Glomerular visceral epithelial cell (primary cell): ENCODE data around the gene TM4SF1.

ENCODE experiments used
- DNase-seq: peaks from one replicate; pipeline ENCODE4 v3.0.0-alpha.2; 2016; ENCODE audit errors: extremely low spot score

Gene TM4SF1

GRCh38 chr3:149377408-149378364 lies at the start of gene TM4SF1:
TSS of gene TM4SF1 (minus strand) at chr3:149377649. CDS start at chr3:149377547, 102 bp downstream.
- DNase-seq = peak; percentile 96

- no peak for DNase-seq
Observed at GRCh38 chr3:149426325-149426724, 48.9 kb upstream of the TM4SF1 start.

- no peak for DNase-seq
Observed at GRCh38 chr3:149424918-149425317, 47.5 kb upstream of the TM4SF1 start.

- DNase-seq = no peak
Observed at GRCh38 chr3:149421764-149422163, 44.3 kb upstream of the TM4SF1 start.

GRCh38 chr3:149419816-149420215 lies 42.4 kb upstream of the TM4SF1 start:
- no peak for DNase-seq

GRCh38 chr3:149417727-149418126 lies 40.3 kb upstream of the TM4SF1 start:
- no peak for DNase-seq

- no peak for DNase-seq
Observed at GRCh38 chr3:149417174-149417573, 39.7 kb upstream of the TM4SF1 start.

GRCh38 chr3:149415484-149415883 lies 38.0 kb upstream of the TM4SF1 start:
- DNase-seq = no peak

- no peak for DNase-seq
Observed at GRCh38 chr3:149414557-149415231, 37.2 kb upstream of the TM4SF1 start.

GRCh38 chr3:149411583-149411982 lies 34.1 kb upstream of the TM4SF1 start:
- DNase-seq = no peak

- no peak for DNase-seq
Observed at GRCh38 chr3:149409351-149409750, 31.9 kb upstream of the TM4SF1 start.

- DNase-seq = no peak
Observed at GRCh38 chr3:149407898-149408297, 30.4 kb upstream of the TM4SF1 start.

- DNase-seq = no peak
Observed at GRCh38 chr3:149406244-149406752, 28.8 kb upstream of the TM4SF1 start.

GRCh38 chr3:149403443-149403842 lies 26.0 kb upstream of the TM4SF1 start:
- no peak for DNase-seq

- DNase-seq = no peak
Observed at GRCh38 chr3:149402481-149402880, 25.0 kb upstream of the TM4SF1 start.

GRCh38 chr3:149401926-149402310 lies 24.5 kb upstream of the TM4SF1 start:
- DNase-seq = no peak

GRCh38 chr3:149401212-149401925 lies 23.9 kb upstream of the TM4SF1 start:
- no peak for DNase-seq

- DNase-seq = no peak
Observed at GRCh38 chr3:149400645-149401044, 23.2 kb upstream of the TM4SF1 start.

- DNase-seq = no peak
Observed at GRCh38 chr3:149398296-149398695, 20.8 kb upstream of the TM4SF1 start.

- DNase-seq = no peak
Observed at GRCh38 chr3:149397528-149397927, 20.1 kb upstream of the TM4SF1 start.

- DNase-seq = no peak
Observed at GRCh38 chr3:149396476-149396875, 19.0 kb upstream of the TM4SF1 start.
